Endothelial cell of umbilical vein (primary cell): Measurements from ENCODE around the gene PLCB4. TPM values are rescaled to one million over a fixed set of nuclear protein-coding genes. Genes with fewer than 3 reads are reported as not detected.

Experiments used
- BruUV-seq: library from RNA; stranded (reverse); fragments of 400-500 nt; replicated peaks from 2 replicates; lab custom pipeline; 2021; lab: Mats Ljungman, UMichigan
- CTCF ChIA-PET: fragments of 300-600, 350-600 bp; sonication (Branson Sonifier 250); formaldehyde crosslinking; loops from one replicate; lab custom pipeline; 2021; ENCODE audit warnings: antibody characterized with exemption, inconsistent platforms; lab: Charles Lee
- POLR2A ChIA-PET: fragments of 300-600, 350-600 bp; sonication (Branson Sonifier 250); formaldehyde crosslinking; loops from one replicate; lab custom pipeline; 2021; ENCODE audit warnings: antibody characterized with exemption, inconsistent platforms; lab: Charles Lee
- DNase-seq: peaks from one replicate; pipeline ENCODE4 v3.0.0-alpha.2; 2011; ENCODE audit warnings: low read depth, low spot score
- FAIRE-seq: peaks from 2 replicates; lab custom pipeline; 2011; peaks lifted over from hg19 to GRCh38; lab: Jason Lieb, UNC
- H2AFZ ChIP-seq: 2 replicates; pipeline ENCODE4 v1.6.0; 2012; ENCODE audit warnings: low read depth, low read length, control low read depth, inconsistent platforms
- H3K27ac ChIP-seq: 2 replicates; pipeline ENCODE4 v1.5.1; 2011; ENCODE audit warnings: low read depth, mild to moderate bottlenecking, control low read depth, low read length, moderate library complexity; ENCODE audit not compliant: insufficient read depth
- H3K27me3 ChIP-seq, 2 experiments: 2 replicates each; pipeline versions ENCODE4 v1.6.0 to v1.6.1; 2011; ENCODE audit warnings: low read length in 2 of 2, mixed read lengths in 1 of 2; ENCODE audit not compliant: control insufficient read depth in 2 of 2, insufficient read depth in 2 of 2
- H3K36me3 ChIP-seq, 2 experiments: 2 replicates in 1 of 2; 3 replicates in 1 of 2; pipeline ENCODE4 v1.5.1; 2011; ENCODE audit warnings: low read length in 2 of 2, mild to moderate bottlenecking in 1 of 2, moderate library complexity in 1 of 2; ENCODE audit not compliant: control insufficient read depth in 2 of 2, insufficient read depth in 2 of 2; ENCODE audit errors: extremely low read depth in 1 of 2
- H3K4me1 ChIP-seq: 3 replicates; pipeline ENCODE4 v1.5.1; 2011; ENCODE audit warnings: mild to moderate bottlenecking, low read length; ENCODE audit not compliant: control insufficient read depth, insufficient read depth; ENCODE audit errors: extremely low read depth
- H3K4me2 ChIP-seq: 2 replicates; pipeline ENCODE4 v1.6.1; 2011; ENCODE audit warnings: low read length, control low read depth, mixed read lengths; ENCODE audit not compliant: insufficient read depth
- H3K4me3 ChIP-seq, 3 experiments: fragments of 200-600 bp in 1 of 3; sonication (generic), shearing (Covaris generic) in 1 of 3; replicated peaks in 1 of 3; 2 replicates each; pipeline ENCODE4 v1.5.1; 2011 to 2016; ENCODE audit warnings: control low read depth in 3 of 3, low read length in 3 of 3, mild to moderate bottlenecking in 2 of 3, inconsistent platforms in 1 of 3, low read depth in 1 of 3, moderate library complexity in 1 of 3; ENCODE audit not compliant: insufficient read depth in 1 of 3
- H3K79me2 ChIP-seq: 2 replicates; pipeline ENCODE4 v1.6.0; 2012; ENCODE audit warnings: low read length, inconsistent platforms; ENCODE audit not compliant: control insufficient read depth, insufficient read depth
- H3K9ac ChIP-seq: replicated peaks from 2 replicates; pipeline ENCODE3; 2011; ENCODE audit warnings: low read length, control low read depth; ENCODE audit not compliant: insufficient read depth; ENCODE audit errors: extremely low read depth
- H3K9me1 ChIP-seq: replicated peaks from 3 replicates; pipeline ENCODE4 v1.6.0; 2011; ENCODE audit warnings: mild to moderate bottlenecking, low read length; ENCODE audit not compliant: control insufficient read depth, insufficient read depth; ENCODE audit errors: extremely low read depth
- H3K9me3 ChIP-seq: replicated peaks from 2 replicates; pipeline ENCODE4 v1.5.1; 2012; ENCODE audit warnings: low read length, inconsistent platforms; ENCODE audit not compliant: control insufficient read depth, insufficient read depth
- H4K20me1 ChIP-seq: replicated peaks from 2 replicates; pipeline ENCODE3; 2011; ENCODE audit warnings: mild to moderate bottlenecking, low read length; ENCODE audit not compliant: control insufficient read depth, insufficient read depth; ENCODE audit errors: extremely low read depth
- EZH2 ChIP-seq: IDR thresholded peaks from 2 replicates; pipeline ENCODE4 v1.6.1; 2012; ENCODE audit warnings: borderline replicate concordance, low read depth, mild to moderate bottlenecking, moderate library complexity, low read length, inconsistent platforms; ENCODE audit not compliant: severe bottlenecking
- FOS ChIP-seq: IDR thresholded peaks from 2 replicates; pipeline ENCODE4 v1.6.1; 2011; ENCODE audit warnings: mild to moderate bottlenecking, low read length, moderate library complexity, borderline replicate concordance; ENCODE audit not compliant: insufficient read depth
- GATA2 ChIP-seq: IDR thresholded peaks from 2 replicates; pipeline ENCODE4 v1.7.0; 2011; ENCODE audit warnings: low read depth, mild to moderate bottlenecking, moderate library complexity, mixed read lengths, low read length; ENCODE audit not compliant: insufficient read length, insufficient read depth
- JUN ChIP-seq: IDR thresholded peaks from 2 replicates; pipeline ENCODE4 v1.6.1; 2011; ENCODE audit warnings: borderline replicate concordance, low read depth; ENCODE audit not compliant: insufficient read length, insufficient read depth
- MYC ChIP-seq: IDR thresholded peaks from one replicate; pipeline ENCODE4 v1.6.1; 2011; ENCODE audit warnings: mild to moderate bottlenecking, low read depth, low read length
- POLR2A ChIP-seq: IDR thresholded peaks from 2 replicates; pipeline ENCODE4 v1.6.1; 2012; ENCODE audit warnings: low read depth, mild to moderate bottlenecking, control low read depth, low read length
- POLR2AphosphoS5 ChIP-seq: IDR thresholded peaks from 2 replicates; pipeline ENCODE4 v1.6.1; 2012; ENCODE audit warnings: low read depth, mild to moderate bottlenecking, control low read depth, low read length, moderate library complexity; ENCODE audit not compliant: insufficient read depth
- dilution Hi-C: fragments of 300-500 bp; cut with MboI; formaldehyde crosslinking; loops from one replicate; pipeline ENCODE4 v1.15.0; 2019; ENCODE audit warnings: low sequenced_read_pairs; ENCODE audit not compliant: extremely low pct_ligation_motif_present
- intact Hi-C: fragments of 100-400 bp; cut with micrococcal nuclease; formaldehyde crosslinking; loops from one replicate; pipeline ENCODE4 v1.10.0; 2022
- polyA plus RNA-seq, 4 experiments: library from polyadenylated mRNA; depleted of rRNA in 3 of 4; stranded (reverse) in 3 of 4; unstranded in 1 of 4; fragments of >200 nt; gene quantifications; 2 replicates each; pipeline versions ENCODE4 v1.2.1 to v1.2.3, GENCODE V29; 2011 to 2012; ENCODE audit warnings: missing spikeins in 1 of 4
- total RNA-seq: library from RNA; stranded (reverse); gene quantifications from 2 replicates; pipeline ENCODE4 v1.2.3, GENCODE V29; 2021
- TF ChIP-seq, protein P1 (sequence below), 2 donors: IDR thresholded peaks; 1 replicate in 1 of 2; 2 replicates in 1 of 2; pipeline ENCODE4 v1.5.1; 2011; ENCODE audit warnings: low read length in 2 of 2, mild to moderate bottlenecking in 2 of 2, moderate library complexity in 2 of 2, control low read depth in 1 of 2, inconsistent platforms in 1 of 2, low read depth in 1 of 2; ENCODE audit not compliant: insufficient read depth in 1 of 2; ENCODE audit errors: extremely low read depth in 1 of 2
- TF ChIP-seq, protein P2 (sequence below): IDR thresholded peaks from 2 replicates; pipeline ENCODE4 v1.6.1; 2011; ENCODE audit not compliant: insufficient read depth, insufficient read length

Gene PLCB4
- total and polyA plus RNA-seq, 2 donors (not counting 3 experiments of a cell fraction or from before 2014, with no cell fraction given), result 0.37 to 1.7 TPM

DNA sequence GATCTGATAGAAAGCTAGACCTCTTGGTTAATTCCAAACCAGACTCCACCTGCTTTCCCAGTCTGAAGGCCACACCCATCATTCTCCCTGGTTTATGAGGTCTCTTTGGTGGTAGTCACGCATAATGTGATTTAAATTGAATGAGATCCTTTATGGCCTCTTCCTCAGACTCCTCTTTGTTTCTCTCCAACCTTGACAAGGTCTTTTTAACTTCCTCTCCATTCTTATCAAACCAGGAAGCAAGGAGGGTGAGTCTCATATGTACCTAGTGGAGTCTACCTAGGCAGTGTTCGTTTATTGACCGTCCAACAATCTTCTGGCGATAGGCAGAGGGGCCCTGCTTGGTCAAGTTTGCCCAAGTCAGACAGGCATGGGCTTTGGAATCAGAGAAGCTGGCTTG, 261.3 kb downstream of the PLCB4 start:
- CTCF ChIA-PET, result interaction anchor here (1.6 kb wide), 1 partner anchor 21 kb away, joined by 5 read pairs; no protein-coding TSS in a partner anchor
- Histone ChIP-seq H3K4me2 (no peak overlapping the region), H3K4me1 (no peaks in the 10 kb centered on the region), H3K27me3 (no peaks in the 10 kb centered on the region), H3K27ac (no peak overlapping the region), H3K9ac (no peak overlapping the region), H3K4me3 (no peak overlapping the region), H3K9me3 (no peaks in the 10 kb centered on the region), H3K36me3 (no peaks in the 10 kb centered on the region), H3K79me2 (no peaks in the 10 kb centered on the region), H4K20me1 (no peaks in the 10 kb centered on the region), H2AFZ (no peak overlapping the region), H3K9me1 (no peaks in the 10 kb centered on the region)
- intact Hi-C loops, result no loop called here
- no peak for DNase-seq
- BruUV-seq, result no TSS peak
- FAIRE-seq, result no peak
- dilution Hi-C loops, result no loop called here
- no peak for TF ChIP-seq POLR2AphosphoS5
- no peak for TF ChIP-seq JUN
- no peak for TF ChIP-seq MYC
- no peak for TF ChIP-seq EZH2
- TF ChIP-seq FOS, result no peak
- TF ChIP-seq, protein P1, sequence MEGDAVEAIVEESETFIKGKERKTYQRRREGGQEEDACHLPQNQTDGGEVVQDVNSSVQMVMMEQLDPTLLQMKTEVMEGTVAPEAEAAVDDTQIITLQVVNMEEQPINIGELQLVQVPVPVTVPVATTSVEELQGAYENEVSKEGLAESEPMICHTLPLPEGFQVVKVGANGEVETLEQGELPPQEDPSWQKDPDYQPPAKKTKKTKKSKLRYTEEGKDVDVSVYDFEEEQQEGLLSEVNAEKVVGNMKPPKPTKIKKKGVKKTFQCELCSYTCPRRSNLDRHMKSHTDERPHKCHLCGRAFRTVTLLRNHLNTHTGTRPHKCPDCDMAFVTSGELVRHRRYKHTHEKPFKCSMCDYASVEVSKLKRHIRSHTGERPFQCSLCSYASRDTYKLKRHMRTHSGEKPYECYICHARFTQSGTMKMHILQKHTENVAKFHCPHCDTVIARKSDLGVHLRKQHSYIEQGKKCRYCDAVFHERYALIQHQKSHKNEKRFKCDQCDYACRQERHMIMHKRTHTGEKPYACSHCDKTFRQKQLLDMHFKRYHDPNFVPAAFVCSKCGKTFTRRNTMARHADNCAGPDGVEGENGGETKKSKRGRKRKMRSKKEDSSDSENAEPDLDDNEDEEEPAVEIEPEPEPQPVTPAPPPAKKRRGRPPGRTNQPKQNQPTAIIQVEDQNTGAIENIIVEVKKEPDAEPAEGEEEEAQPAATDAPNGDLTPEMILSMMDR (IDR thresholded peaks at IDR 0.05; ENCODE audit: extremely low read depth in 1 of 2, insufficient read depth in 1 of 2, low read depth in 1 of 2, low read length in 2 of 2), result no peak
- no peak for TF ChIP-seq GATA2
- TF ChIP-seq POLR2A, result no peak
- TF ChIP-seq, protein P2, sequence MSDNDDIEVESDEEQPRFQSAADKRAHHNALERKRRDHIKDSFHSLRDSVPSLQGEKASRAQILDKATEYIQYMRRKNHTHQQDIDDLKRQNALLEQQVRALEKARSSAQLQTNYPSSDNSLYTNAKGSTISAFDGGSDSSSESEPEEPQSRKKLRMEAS, result no peak
- POLR2A ChIA-PET, result no interaction called here
